ENCODE data around the gene PRKCH. TPM values are rescaled to one million over a fixed set of nuclear protein-coding genes. Genes with fewer than 3 reads are reported as not detected.

PRKCH gene
- total RNA-seq, 1 experiment from 2014 or later, result 12.4 TPM

DNA sequence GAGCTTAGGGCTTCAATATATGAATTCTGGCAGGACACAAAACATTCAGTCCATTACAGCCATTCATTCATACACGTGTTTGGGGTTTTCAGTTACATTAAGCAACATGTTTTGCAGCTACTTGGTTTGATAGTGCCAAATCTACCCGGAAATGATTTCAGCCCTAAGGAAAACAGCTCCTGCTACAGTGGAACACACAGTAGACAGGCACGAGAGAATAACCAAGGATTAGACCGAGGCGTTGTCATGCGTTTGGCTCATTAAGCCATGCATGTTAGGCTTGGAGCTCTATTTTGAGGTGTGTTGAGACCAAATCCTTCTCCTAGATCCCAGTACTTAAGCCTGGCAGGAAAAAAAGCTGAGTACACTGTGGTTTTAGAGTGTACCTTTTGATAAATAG, 177.4 kb downstream of the PRKCH start:
- Mint-ChIP-seq H3K4me1 (ENCODE audit: insufficient read depth, unreplicated experiment) (peaks cover 29% of the 10 kb centered on the region), H3K36me3 (ENCODE audit: insufficient read depth, unreplicated experiment) (no peaks in the 10 kb centered on the region), H3K27ac (ENCODE audit: low read depth, unreplicated experiment) (peak overlapping the region; percentile 76), H3K27me3 (ENCODE audit: insufficient read depth, unreplicated experiment) (no peaks in the 10 kb centered on the region), H3K9me3 (ENCODE audit: unreplicated experiment) (no peaks in the 10 kb centered on the region), H3K4me3 (ENCODE audit: unreplicated experiment) (no peak overlapping the region)
- intact Hi-C loops (cut with micrococcal nuclease), result no loop called here
- TF ChIP-seq CTCF (IDR thresholded peaks at IDR 0.05; ENCODE audit: unreplicated experiment), result no peak
- CTCF ChIA-PET, result interaction anchor here (1.0 to 2.7 kb wide), 7 partner anchors 14 to 231 kb away, joined by 3 to 10 read pairs (median 5); no protein-coding TSS in a partner anchor
- peak; percentile 85 for DNase-seq (ENCODE audit: unreplicated experiment)
- POLR2A ChIA-PET, result interaction anchor here (0.6 to 8.0 kb wide), 21 partner anchors 9 to 252 kb away, joined by 3 to 88 read pairs (median 4); partner anchors contain the start of gene HIF1A
- no TSS peak for BruUV-seq (replicated peaks)

DNA sequence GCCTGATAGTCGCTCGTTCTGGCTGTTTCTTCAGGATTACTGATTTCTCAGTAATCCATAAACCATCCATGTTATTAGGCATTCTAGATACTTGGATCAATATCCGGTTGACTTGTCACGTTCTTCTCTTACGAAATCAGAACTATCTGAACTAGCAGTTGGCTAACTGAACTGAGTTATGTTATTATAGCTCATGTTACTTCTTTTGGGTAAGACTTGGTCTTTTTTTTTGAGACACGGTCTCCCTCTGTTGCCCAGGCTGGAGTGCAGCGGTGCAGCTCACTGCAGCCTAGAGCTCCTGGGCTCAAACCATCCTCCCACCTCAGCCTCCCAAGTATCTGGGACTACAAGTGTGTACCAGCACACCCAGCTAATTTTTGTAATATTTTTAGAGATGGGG, 178.6 kb downstream of the PRKCH start:
- TF ChIP-seq CTCF (IDR thresholded peaks at IDR 0.05; ENCODE audit: unreplicated experiment), result no peak
- Mint-ChIP-seq H3K27ac (ENCODE audit: low read depth, unreplicated experiment) (peak overlapping the region; percentile 54), H3K9me3 (ENCODE audit: unreplicated experiment) (no peaks in the 10 kb centered on the region), H3K27me3 (ENCODE audit: insufficient read depth, unreplicated experiment) (no peaks in the 10 kb centered on the region), H3K4me3 (ENCODE audit: unreplicated experiment) (no peak overlapping the region), H3K36me3 (ENCODE audit: insufficient read depth, unreplicated experiment) (no peaks in the 10 kb centered on the region), H3K4me1 (ENCODE audit: insufficient read depth, unreplicated experiment) (peaks cover 29% of the 10 kb centered on the region)
- POLR2A ChIA-PET, result interaction anchor here (0.6 to 8.0 kb wide), 13 partner anchors 13 to 504 kb away, joined by 3 to 88 read pairs (median 6); no protein-coding TSS in a partner anchor
- intact Hi-C loops (cut with micrococcal nuclease), result no loop called here
- DNase-seq (ENCODE audit: unreplicated experiment), result no peak
- BruUV-seq (replicated peaks), result no TSS peak
- CTCF ChIA-PET, result interaction anchor here (1.8 to 2.7 kb wide), 3 partner anchors 24 to 29 kb away, joined by 5 to 10 read pairs (median 6); no protein-coding TSS in a partner anchor

- intact Hi-C loops (cut with micrococcal nuclease), result no loop called here
- ChIA-PET POLR2A (interaction anchor here (0.6 to 8.0 kb wide), 16 partner anchors 9 to 367 kb away, joined by 3 to 88 read pairs (median 4); partner anchors contain the start of gene HIF1A), CTCF (interaction anchor here (0.6 to 1.8 kb wide), 5 partner anchors 10 to 91 kb away, joined by 4 to 10 read pairs (median 5); no protein-coding TSS in a partner anchor)
- no peak overlapping the region for H3K27ac Mint-ChIP-seq (ENCODE audit: low read depth, unreplicated experiment)
- no peaks in the 10 kb centered on the region for H3K9me3 Mint-ChIP-seq (ENCODE audit: unreplicated experiment)
- H3K36me3 Mint-ChIP-seq (ENCODE audit: insufficient read depth, unreplicated experiment), result no peaks in the 10 kb centered on the region
- no peak for TF ChIP-seq CTCF (IDR thresholded peaks at IDR 0.05; ENCODE audit: unreplicated experiment)
- no TSS peak for BruUV-seq (replicated peaks)
- DNase-seq (ENCODE audit: unreplicated experiment), result no peak
- H3K4me1 Mint-ChIP-seq (ENCODE audit: insufficient read depth, unreplicated experiment), result peaks cover 29% of the 10 kb centered on the region
- H3K4me3 Mint-ChIP-seq (ENCODE audit: unreplicated experiment), result no peak overlapping the region
- no peaks in the 10 kb centered on the region for H3K27me3 Mint-ChIP-seq (ENCODE audit: insufficient read depth, unreplicated experiment)
Measured at GRCh38 chr14:61501714-61502458, 180.5 kb downstream of the PRKCH start.

- ChIA-PET POLR2A (interaction anchor here (0.7 to 8.0 kb wide), 17 partner anchors 9 to 262 kb away, joined by 3 to 88 read pairs (median 7); no protein-coding TSS in a partner anchor), CTCF (interaction anchor here (0.6 to 1.8 kb wide), 3 partner anchors 9 to 27 kb away, joined by 5 to 10 read pairs (median 7); no protein-coding TSS in a partner anchor)
- no peaks in the 10 kb centered on the region for H3K36me3 Mint-ChIP-seq (ENCODE audit: insufficient read depth, unreplicated experiment)
- peak overlapping the region; percentile 91 for H3K27ac Mint-ChIP-seq (ENCODE audit: low read depth, unreplicated experiment)
- peak overlapping the region; percentile 44 for H3K4me3 Mint-ChIP-seq (ENCODE audit: unreplicated experiment)
- intact Hi-C loops (cut with micrococcal nuclease), result no loop called here
- DNase-seq (ENCODE audit: unreplicated experiment), result peak; percentile 67
- H3K9me3 Mint-ChIP-seq (ENCODE audit: unreplicated experiment), result no peaks in the 10 kb centered on the region
- no peak for TF ChIP-seq CTCF (IDR thresholded peaks at IDR 0.05; ENCODE audit: unreplicated experiment)
- no peaks in the 10 kb centered on the region for H3K27me3 Mint-ChIP-seq (ENCODE audit: insufficient read depth, unreplicated experiment)
- peaks cover 29% of the 10 kb centered on the region for H3K4me1 Mint-ChIP-seq (ENCODE audit: insufficient read depth, unreplicated experiment)
- no TSS peak for BruUV-seq (replicated peaks)
Measured at GRCh38 chr14:61502459-61503093, 181.2 kb downstream of the PRKCH start.

Data from MCF 10A (cell line).